Gastrocnemius medialis (tissue), 4 donors: Measurements from ENCODE around the gene TP53TG3F. TPM values are rescaled to one million over a fixed set of nuclear protein-coding genes. Genes with fewer than 3 reads are reported as not detected.
"Not testable (repeated sequence)": the region's sequence is repeated elsewhere in the genome, so short reads cannot be mapped to it uniquely, and the experiment has no call there.

Source experiments
- ATAC-seq, 2 donors: fragments of 150-250 bp; one replicate each; pipeline ENCODE4 v1.9.1; 2016
- DNase-seq, 2 donors: peaks; one replicate each; pipeline ENCODE4 v3.0.0-alpha.2; 2019
- H3K27ac ChIP-seq, 4 donors: fragments of 200-600 bp; sonication (generic); 1 replicate in 1 of 4; 2 replicates in 3 of 4; pipeline ENCODE4 v1.5.1; 2016 to 2018; ENCODE audit warnings: mild to moderate bottlenecking in 2 of 4, moderate library complexity in 1 of 4
- H3K27me3 ChIP-seq, 3 donors: fragments of 200-600 bp; sonication (generic) in 2 of 3; 1 replicate in 1 of 3; 2 replicates in 2 of 3; pipeline versions ENCODE4 v1.5.1 to v1.6.0; 2016 to 2019; ENCODE audit warnings: mild to moderate bottlenecking in 1 of 3, moderate library complexity in 1 of 3
- H3K36me3 ChIP-seq, 2 donors: fragments of 200-600 bp; sonication (generic) in 1 of 2; one replicate each; pipeline ENCODE4 v1.5.1; 2017 to 2018
- H3K4me1 ChIP-seq, 2 donors: fragments of 200-600 bp; sonication (generic) in 1 of 2; one replicate each; pipeline ENCODE4 v1.5.1; 2016 to 2017; ENCODE audit warnings: mild to moderate bottlenecking in 2 of 2
- H3K4me3 ChIP-seq, 4 donors: fragments of 200-600 bp; sonication (generic) in 3 of 4; 1 replicate in 1 of 4; 2 replicates in 3 of 4; pipeline ENCODE4 v1.5.1; 2016 to 2019; ENCODE audit warnings: mild to moderate bottlenecking in 2 of 4
- H3K9me3 ChIP-seq, 3 donors: fragments of 200-600 bp; sonication (generic) in 2 of 3; 1 replicate in 1 of 3; 2 replicates in 2 of 3; pipeline ENCODE4 v1.5.1; 2016 to 2019
- in situ Hi-C, 4 donors: fragments of 200-750 bp; cut with MboI; loops; one replicate each; pipeline versions ENCODE4 v1.15.0 to v1.8.0; 2017; ENCODE audit warnings: low sequenced_read_pairs in 4 of 4
- intact Hi-C: fragments of 100-400 bp; cut with DNase I; formaldehyde crosslinking; loops from one replicate; pipeline ENCODE4 v1.15.1; 2023; ENCODE audit warnings: low total_unique reads
- total RNA-seq, 4 donors: library from RNA; depleted of rRNA; stranded (reverse); fragments of >200 nt; gene quantifications; one replicate each; pipeline versions ENCODE4 v1.1.0 to v1.2.3, GENCODE V29; 2016

The TP53TG3F gene, protein sequence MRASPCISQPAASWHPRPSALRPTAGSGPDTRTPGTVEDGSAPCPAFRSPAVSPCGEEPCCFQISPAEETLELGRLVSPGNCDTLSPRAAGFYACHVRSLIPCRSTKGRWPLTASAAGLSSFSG
- total RNA-seq = not detected

DNA sequence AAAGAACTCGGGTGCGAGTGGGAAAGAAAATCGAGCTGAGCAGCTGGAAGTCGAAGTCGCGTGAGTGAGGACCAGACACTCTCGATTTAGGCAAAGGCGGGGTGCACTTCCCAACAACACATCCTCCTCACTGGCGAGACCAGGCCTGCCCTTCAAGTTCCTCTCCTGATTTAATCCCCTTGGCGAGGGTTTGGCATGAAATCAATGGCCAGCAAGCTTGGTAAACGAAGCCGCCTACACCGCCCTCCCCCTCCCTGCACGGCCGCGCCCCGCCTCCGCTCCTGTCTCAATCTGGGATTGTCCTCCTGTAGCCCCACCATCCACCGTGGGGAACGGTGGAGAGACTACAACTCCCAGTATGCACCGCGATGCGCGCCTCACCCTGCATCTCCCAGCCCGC, at the start of gene TP53TG3F:
TP53TG3F (plus strand) TSS at position 301 of the 400 bp plus-strand sequence; CDS start at position 369, 68 bp downstream.
- intact Hi-C loops, H3K27me3 ChIP-seq, H3K36me3 ChIP-seq, in situ Hi-C loops, H3K4me1 ChIP-seq, H3K4me3 ChIP-seq, DNase-seq, ATAC-seq, H3K27ac ChIP-seq, H3K9me3 ChIP-seq: not testable (repeated sequence)

DNA sequence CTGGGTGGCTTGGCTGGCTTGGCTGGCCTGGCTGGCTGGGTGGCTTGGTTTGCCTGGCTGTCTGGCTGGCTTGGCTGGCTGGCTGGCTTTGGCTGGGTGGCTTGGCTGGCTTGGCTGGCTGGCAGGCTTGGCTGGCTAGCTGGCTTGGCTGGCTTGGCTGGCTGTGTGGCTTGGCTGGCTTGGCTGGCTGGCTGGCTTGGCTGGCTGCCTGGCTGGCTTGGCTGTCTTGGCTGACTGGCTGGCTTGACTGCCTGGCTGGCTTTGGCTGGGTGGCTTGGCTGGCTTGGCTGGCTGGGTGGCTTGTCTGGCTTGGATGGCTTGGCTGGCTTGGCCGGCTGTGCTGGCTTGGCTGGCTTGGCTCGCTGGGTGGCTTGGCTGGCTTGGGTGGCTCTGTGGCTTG, 32.2 kb downstream of the TP53TG3F start:
- ATAC-seq, H3K4me1 ChIP-seq, intact Hi-C loops, H3K27me3 ChIP-seq, in situ Hi-C loops, H3K27ac ChIP-seq, H3K36me3 ChIP-seq, H3K4me3 ChIP-seq, DNase-seq, H3K9me3 ChIP-seq: not testable (repeated sequence)

DNA sequence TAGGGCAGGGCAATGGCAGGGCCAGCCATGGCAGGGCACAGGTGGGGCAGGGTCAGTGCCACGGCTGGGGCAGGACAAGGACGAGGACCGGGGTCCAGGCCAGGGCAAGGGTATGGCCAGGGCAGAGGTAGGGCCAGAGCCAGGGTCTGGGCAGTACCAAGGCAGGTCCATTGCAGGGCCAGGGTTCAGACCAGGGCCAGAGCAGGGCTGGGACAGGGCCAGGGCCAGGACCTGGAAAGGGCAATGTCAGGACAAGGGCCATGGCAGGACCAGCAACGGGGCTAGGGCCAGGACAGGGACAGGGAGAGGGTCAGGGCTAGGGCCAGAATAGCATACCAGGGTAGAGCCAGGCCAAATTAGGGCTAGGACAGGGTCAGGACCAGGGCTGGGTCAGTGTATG, 47.8 kb downstream of the TP53TG3F start:
- DNase-seq, in situ Hi-C loops, intact Hi-C loops, H3K9me3 ChIP-seq, H3K4me3 ChIP-seq, H3K27me3 ChIP-seq, H3K4me1 ChIP-seq, H3K36me3 ChIP-seq, H3K27ac ChIP-seq, ATAC-seq: not testable (repeated sequence)

DNA sequence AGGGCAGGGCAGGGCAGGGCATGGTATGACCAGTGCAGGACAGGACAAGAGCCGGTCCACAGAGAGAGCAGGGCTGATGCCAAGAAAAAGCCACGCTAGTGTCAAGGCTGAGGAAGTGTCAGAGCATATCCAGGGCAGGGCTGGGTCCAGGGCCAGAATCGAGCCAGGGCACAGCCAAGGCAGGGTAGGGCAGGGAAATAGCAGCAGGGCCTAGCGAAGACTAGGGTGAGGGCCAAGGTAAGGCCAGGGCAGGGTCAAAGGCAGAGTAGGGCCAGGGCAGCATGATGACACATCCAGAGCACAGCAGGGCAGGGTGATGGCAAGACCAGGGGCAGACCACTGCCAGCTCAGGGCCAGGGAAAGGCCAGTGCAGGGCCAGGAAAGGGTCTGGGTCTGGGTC, 49.7 kb downstream of the TP53TG3F start:
- DNase-seq, ATAC-seq, H3K9me3 ChIP-seq, H3K4me3 ChIP-seq, H3K4me1 ChIP-seq, in situ Hi-C loops, intact Hi-C loops, H3K27me3 ChIP-seq, H3K36me3 ChIP-seq, H3K27ac ChIP-seq: not testable (repeated sequence)

DNA sequence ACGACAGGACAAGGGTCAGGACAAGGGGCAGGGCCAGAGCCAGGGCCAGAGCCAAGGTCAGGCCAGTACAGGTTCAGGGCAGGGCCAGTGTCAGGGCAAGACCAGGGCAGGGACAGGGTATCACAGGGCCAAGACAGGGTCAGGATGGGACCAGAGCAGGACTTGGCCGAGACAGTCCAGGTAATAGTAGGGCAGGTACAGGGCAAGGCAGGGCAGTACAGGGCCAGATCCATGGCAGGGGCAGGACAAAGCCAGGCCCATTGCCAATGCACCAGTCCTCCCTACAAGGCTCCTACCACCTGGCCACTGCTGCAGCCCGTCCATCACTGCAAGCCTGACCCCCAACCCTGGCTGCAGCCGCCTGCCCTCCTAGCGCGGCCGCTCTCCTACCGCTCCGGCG, 50.5 kb downstream of the TP53TG3F start:
- H3K36me3 ChIP-seq, H3K4me3 ChIP-seq, DNase-seq, intact Hi-C loops, H3K4me1 ChIP-seq, H3K27ac ChIP-seq, H3K27me3 ChIP-seq, H3K9me3 ChIP-seq, in situ Hi-C loops, ATAC-seq: not testable (repeated sequence)

Other genes with a start within 250 kb of the TP53TG3F start
- gene TP53TG3E, start 155.3 kb upstream of the TP53TG3F start, total RNA-seq = not detected
- not detected for gene TP53TG3B, start 98.8 kb upstream of the TP53TG3F start, total RNA-seq